GM12864 (cell line): ENCODE results near the gene NEIL1.
"Not testable (repeated sequence)": the region's sequence is repeated elsewhere in the genome, so short reads cannot be mapped to it uniquely, and the experiment has no call there.

Experiments
- DNase-seq: peaks from one replicate; pipeline ENCODE4 v3.0.0-alpha.2; 2011; ENCODE audit warnings: low read depth
- H3K4me3 ChIP-seq: 2 replicates; pipeline ENCODE4 v1.5.1; 2011; ENCODE audit warnings: mild to moderate bottlenecking, low read depth, low read length, control low read depth
- TF ChIP-seq, protein P1 (sequence below): IDR thresholded peaks from 2 replicates; pipeline ENCODE4 v1.5.1; 2011; ENCODE audit warnings: low read depth, mild to moderate bottlenecking, moderate library complexity, low read length, control low read depth, inconsistent platforms; ENCODE audit errors: missing control alignments

NEIL1 gene

DNA sequence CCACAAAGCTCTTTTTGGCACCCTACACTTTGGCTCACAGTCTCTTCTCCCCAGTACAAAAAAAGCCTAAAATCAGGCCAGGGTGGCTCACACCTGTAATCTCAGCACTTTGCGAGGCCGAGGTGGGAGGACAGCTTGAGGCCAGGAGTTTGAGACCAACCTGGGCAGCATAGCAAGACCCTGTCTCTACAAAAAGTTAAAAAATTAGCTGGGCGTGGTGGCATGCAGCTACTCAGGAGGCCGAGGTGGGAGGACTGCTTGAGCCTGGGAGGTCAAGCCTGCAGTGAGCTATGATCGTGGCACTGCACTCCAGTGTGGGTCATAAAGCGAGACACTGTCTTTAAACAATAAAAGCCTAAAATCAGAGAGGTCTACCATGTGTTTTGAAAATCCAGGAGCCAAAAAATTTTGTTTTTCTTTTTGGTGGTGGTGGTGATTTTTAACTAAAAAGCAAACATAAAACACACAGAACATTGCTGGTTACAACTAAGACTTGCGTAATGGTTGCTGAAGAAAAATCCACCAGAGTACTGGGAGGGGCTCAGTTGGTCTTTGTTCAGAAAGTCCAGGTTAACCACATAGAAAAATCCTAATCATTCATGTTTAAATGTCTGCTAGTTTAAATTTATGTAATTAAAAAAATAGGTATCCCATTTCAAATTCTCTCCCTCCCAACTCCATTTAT is 23.2 kb downstream of the NEIL1 start:
- no peak overlapping the region for H3K4me3 ChIP-seq
- no peak for DNase-seq
- TF ChIP-seq, protein P1, sequence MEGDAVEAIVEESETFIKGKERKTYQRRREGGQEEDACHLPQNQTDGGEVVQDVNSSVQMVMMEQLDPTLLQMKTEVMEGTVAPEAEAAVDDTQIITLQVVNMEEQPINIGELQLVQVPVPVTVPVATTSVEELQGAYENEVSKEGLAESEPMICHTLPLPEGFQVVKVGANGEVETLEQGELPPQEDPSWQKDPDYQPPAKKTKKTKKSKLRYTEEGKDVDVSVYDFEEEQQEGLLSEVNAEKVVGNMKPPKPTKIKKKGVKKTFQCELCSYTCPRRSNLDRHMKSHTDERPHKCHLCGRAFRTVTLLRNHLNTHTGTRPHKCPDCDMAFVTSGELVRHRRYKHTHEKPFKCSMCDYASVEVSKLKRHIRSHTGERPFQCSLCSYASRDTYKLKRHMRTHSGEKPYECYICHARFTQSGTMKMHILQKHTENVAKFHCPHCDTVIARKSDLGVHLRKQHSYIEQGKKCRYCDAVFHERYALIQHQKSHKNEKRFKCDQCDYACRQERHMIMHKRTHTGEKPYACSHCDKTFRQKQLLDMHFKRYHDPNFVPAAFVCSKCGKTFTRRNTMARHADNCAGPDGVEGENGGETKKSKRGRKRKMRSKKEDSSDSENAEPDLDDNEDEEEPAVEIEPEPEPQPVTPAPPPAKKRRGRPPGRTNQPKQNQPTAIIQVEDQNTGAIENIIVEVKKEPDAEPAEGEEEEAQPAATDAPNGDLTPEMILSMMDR = no peak

DNA sequence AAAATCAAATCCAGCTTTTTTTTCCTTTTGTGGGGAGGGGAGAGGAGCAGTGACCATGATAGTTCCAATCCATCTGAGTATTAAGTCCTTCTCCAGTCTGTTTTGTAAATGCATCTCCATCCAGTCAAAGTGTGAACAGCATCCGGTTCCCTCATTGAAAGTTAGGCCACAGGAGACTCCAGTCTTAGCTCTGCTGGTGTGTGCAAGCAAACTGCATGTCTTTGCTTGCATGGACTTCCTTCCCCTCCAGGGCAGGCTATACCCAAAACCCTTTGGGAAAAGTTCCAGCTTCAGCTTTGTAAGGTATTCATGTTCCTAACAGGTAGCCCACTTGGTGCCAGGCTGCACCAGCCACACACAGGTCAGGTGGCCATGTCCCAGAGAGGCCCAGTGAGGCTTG is 24.6 kb downstream of the NEIL1 start:
- TF ChIP-seq, protein P1 = no peak
- DNase-seq = no peak
- H3K4me3 ChIP-seq = no peak overlapping the region

DNA sequence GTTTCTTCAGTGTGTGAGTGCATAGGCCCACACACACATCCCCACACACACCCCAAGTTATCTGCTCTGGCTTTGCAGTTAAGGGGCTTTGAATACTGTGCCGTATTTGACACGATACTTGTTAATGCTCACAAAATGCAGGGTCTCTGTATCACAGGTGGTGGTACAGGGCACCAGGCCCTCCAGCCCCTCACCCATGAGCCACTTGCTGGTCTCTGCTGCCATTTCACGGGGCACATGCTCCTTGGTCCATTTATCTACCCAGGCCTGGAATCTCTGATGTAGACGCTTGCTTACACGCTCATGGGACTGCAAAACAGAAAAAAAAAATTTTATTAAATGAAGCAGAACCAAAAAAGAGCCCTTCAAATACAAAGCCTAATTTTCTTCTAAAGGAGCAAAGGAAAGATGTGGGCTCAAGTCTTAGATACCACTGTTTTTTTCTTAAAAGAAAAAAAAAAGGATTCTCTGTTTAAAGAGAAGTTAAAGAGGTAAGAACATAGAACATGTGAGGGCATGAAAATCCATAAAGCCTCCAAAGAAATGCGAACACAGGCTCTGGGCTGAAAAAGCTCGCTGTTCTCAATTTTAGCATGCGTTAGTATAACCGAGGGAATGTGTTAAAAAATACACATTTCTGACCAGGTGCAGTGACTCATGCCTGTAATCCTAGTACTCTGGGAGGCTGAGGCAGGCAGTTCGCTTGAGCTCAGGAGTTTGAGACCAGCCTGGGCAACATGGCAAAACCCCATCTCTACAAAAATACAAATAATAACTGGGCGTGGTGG is 25.3 kb downstream of the NEIL1 start:
- no peak for DNase-seq
- TF ChIP-seq, protein P1 = no peak
- H3K4me3 ChIP-seq = no peak overlapping the region

DNA sequence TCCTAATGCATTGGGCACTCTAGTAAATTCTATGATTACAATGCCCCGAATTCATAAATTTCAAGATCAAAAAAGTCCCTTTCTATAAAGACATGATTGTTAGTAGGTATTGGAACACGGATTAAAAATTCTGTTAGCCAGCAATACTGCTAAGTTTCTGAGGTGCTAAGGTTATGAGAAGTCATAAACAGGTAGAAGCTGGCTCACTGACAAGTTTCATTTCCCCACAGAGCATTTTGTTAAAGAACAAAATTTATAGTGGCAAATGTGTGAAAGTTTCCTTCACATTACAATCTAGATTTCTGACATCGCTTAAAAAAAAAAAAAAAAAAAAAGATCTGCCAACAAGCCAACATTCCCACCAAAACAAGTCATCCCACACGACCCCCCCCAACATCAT is 33.9 kb downstream of the NEIL1 start:
- no peak for DNase-seq
- no peak overlapping the region for H3K4me3 ChIP-seq
- TF ChIP-seq, protein P1 = no peak

DNA sequence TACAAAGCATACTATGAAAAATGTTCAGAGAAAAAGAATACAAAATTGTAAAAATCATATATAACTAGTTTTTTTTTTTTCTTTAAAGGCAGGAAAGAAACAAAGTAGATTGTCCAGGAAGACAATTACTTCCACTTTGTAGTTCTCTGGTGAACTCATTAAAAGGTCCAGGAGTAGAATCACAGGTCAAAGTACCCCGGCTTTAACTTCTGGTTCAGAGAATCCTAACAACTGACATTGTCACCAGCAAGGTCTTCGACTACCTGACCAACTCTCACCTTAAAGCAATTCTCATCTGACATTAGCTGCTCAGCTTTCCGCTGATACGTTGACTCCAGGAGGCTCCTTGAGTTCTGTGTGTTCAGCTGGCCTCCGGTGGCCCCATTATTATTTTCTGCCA is 37.1 kb downstream of the NEIL1 start:
- not testable (repeated sequence) for H3K4me3 ChIP-seq, DNase-seq

DNA sequence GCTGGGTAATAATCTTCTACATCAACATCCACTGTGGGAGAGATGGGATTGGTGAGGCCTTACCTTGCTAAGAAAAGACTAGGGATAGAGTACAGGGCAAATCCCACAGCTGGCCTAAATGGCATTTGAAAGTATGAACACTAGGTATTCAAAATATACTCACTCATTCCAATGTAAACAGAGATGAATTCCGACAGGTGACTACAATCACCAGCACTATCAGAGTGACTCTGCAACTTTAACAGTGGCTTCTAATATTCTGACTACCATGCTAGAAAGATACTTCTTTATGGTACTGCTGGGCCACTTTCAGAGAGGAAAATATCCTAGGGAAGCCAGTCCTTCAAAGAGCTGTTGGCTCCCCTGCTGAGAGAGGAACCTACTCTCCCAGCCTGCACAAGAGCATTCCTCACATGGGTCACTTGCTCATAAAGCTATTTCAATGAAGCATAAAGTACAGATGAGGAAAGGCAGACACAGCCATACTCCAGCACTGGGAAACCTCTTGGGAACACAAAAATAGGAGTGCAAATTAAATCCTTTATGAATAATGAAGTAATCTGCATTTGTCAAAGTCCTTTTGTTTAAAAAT is 43.0 kb downstream of the NEIL1 start:
- TF ChIP-seq, protein P1 = no peak
- no peak overlapping the region for H3K4me3 ChIP-seq
- no peak for DNase-seq

DNA sequence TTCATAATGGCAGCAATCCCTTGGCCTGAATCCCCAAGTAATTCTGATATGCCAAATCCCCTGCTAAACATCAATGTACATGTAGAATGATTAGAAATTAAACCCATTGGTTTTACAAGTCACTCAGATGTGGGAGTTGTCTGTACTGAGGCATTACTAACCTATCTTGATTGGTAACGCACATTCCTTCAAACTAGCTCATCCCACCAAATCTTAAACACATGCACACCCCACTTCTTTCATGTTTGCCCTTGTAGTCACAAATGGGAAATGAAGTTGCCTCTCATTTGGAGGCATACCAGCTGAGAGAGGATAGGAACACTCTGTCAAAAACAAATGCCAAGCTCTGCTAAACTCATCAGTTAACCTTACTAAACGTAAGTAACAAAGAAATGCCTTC is 50.7 kb downstream of the NEIL1 start:
- TF ChIP-seq, protein P1 = no peak
- H3K4me3 ChIP-seq = no peak overlapping the region
- no peak for DNase-seq
